H1 (cell line): Measurements from ENCODE around the gene CD247. TPM values are rescaled to one million over a fixed set of nuclear protein-coding genes. Genes with fewer than 3 reads are reported as not detected.

ENCODE experiments used
- CTCF ChIA-PET: fragments of 300-600 bp; sonication (Branson Sonifier 250); formaldehyde crosslinking; loops from one replicate; lab custom pipeline; 2021; ENCODE audit not compliant: partially characterized antibody; lab: Charles Lee
- POLR2A ChIA-PET: fragments of 300-600 bp; sonication (Branson Sonifier 250); formaldehyde crosslinking; loops from one replicate; lab custom pipeline; 2021; ENCODE audit warnings: inconsistent platforms; ENCODE audit not compliant: partially characterized antibody; lab: Charles Lee
- DNase-seq, 2 experiments: peaks; one replicate each; pipeline versions ENCODE4 v3.0.0 to v3.0.0-alpha.2; 2010 to 2022; ENCODE audit warnings: low spot score in 2 of 2, low read depth in 1 of 2, mixed read lengths in 1 of 2
- FAIRE-seq: peaks from 2 replicates; lab custom pipeline; 2011; peaks lifted over from hg19 to GRCh38; lab: Jason Lieb, UNC
- H2AFZ ChIP-seq: 2 replicates; pipeline ENCODE4 v1.8.1; 2012; ENCODE audit warnings: low read length, inconsistent platforms
- H2AK5ac ChIP-seq: 2 replicates; pipeline ENCODE4 v1.6.1; 2013; ENCODE audit warnings: low read depth, low read length
- H2BK120ac ChIP-seq: replicated peaks from 2 replicates; pipeline ENCODE3; 2013; ENCODE audit warnings: low read depth, low read length, inconsistent platforms
- H2BK12ac ChIP-seq: 2 replicates; pipeline ENCODE4 v1.6.1; 2013; ENCODE audit warnings: low read depth, low read length
- H2BK15ac ChIP-seq: 2 replicates; pipeline ENCODE4 v1.6.1; 2013; ENCODE audit warnings: low read length
- H2BK20ac ChIP-seq: 2 replicates; pipeline ENCODE4 v1.6.1; 2013; ENCODE audit warnings: low read length
- H2BK5ac ChIP-seq: 2 replicates; pipeline ENCODE4 v1.6.1; 2013; ENCODE audit warnings: low read depth, low read length
- H3K14ac ChIP-seq: 2 replicates; pipeline ENCODE4 v1.6.1; 2013; ENCODE audit warnings: inconsistent platforms; ENCODE audit not compliant: insufficient read length
- H3K18ac ChIP-seq: 2 replicates; pipeline ENCODE4 v1.6.1; 2013; ENCODE audit warnings: low read length; ENCODE audit errors: extremely low read depth
- H3K23ac ChIP-seq: 2 replicates; pipeline ENCODE4 v1.6.1; 2013; ENCODE audit warnings: inconsistent platforms; ENCODE audit not compliant: insufficient read length
- H3K23me2 ChIP-seq: 2 replicates; pipeline ENCODE4 v1.6.1; 2013; ENCODE audit warnings: low read depth, low read length
- H3K27ac ChIP-seq: 2 replicates; pipeline ENCODE4 v1.6.1; 2011; ENCODE audit warnings: low read depth, low read length, inconsistent platforms
- H3K27me3 ChIP-seq, 4 experiments: replicated peaks in 1 of 4; 1 replicate in 1 of 4; 2 replicates in 3 of 4; pipeline versions ENCODE4 v1.6.1 to v1.8.1; 2011 to 2013; ENCODE audit warnings: low read length in 3 of 4, mild to moderate bottlenecking in 3 of 4, inconsistent platforms in 2 of 4, mixed read lengths in 2 of 4, moderate library complexity in 1 of 4; ENCODE audit not compliant: control insufficient read depth in 3 of 4, insufficient read depth in 3 of 4; ENCODE audit errors: extremely low read depth in 1 of 4
- H3K36me3 ChIP-seq, 4 experiments: 2 replicates each; pipeline versions ENCODE4 v1.6.1 to v1.8.1; 2011 to 2013; ENCODE audit warnings: mild to moderate bottlenecking in 4 of 4, low read length in 3 of 4, moderate library complexity in 2 of 4, control low read depth in 1 of 4, inconsistent platforms in 1 of 4; ENCODE audit not compliant: insufficient read depth in 4 of 4, control insufficient read depth in 2 of 4
- H3K4ac ChIP-seq: replicated peaks from 2 replicates; pipeline ENCODE3; 2013; ENCODE audit warnings: low read length, low read depth, mixed read lengths, inconsistent platforms; ENCODE audit not compliant: insufficient read length
- H3K4me1 ChIP-seq, 4 experiments: replicated peaks in 1 of 4; 1 replicate in 1 of 4; 2 replicates in 3 of 4; pipeline versions ENCODE4 v1.6.1 to v1.8.1; 2011 to 2013; ENCODE audit warnings: low read length in 3 of 4, inconsistent platforms in 2 of 4, mixed read lengths in 1 of 4; ENCODE audit not compliant: insufficient read depth in 4 of 4, control insufficient read depth in 3 of 4
- H3K4me2 ChIP-seq, 2 experiments: 2 replicates each; pipeline versions ENCODE4 v1.6.1 to v1.8.1; 2011 to 2013; ENCODE audit warnings: low read depth in 2 of 2, low read length in 2 of 2, control low read depth in 1 of 2, inconsistent platforms in 1 of 2, mild to moderate bottlenecking in 1 of 2; ENCODE audit not compliant: insufficient read depth in 1 of 2
- H3K4me3 ChIP-seq, 4 experiments: fragments of 200-600, 300-600 bp in 1 of 4; sonication (generic), shearing (Covaris generic), sonication (Bioruptor Twin) in 1 of 4; 2 replicates each; pipeline versions ENCODE4 v1.5.1 to v1.8.1; 2011 to 2016; ENCODE audit warnings: low read length in 4 of 4, low read depth in 3 of 4, control low read depth in 2 of 4, inconsistent platforms in 2 of 4, mild to moderate bottlenecking in 2 of 4, mixed read lengths in 1 of 4, moderate library complexity in 1 of 4; ENCODE audit not compliant: insufficient read depth in 2 of 4; ENCODE audit errors: extremely low read depth in 1 of 4
- H3K56ac ChIP-seq: replicated peaks from 2 replicates; pipeline ENCODE3; 2013; ENCODE audit warnings: low read depth, mild to moderate bottlenecking, mixed read lengths, low read length, inconsistent platforms; ENCODE audit not compliant: insufficient read length
- H3K79me1 ChIP-seq: 2 replicates; pipeline ENCODE4 v1.6.1; 2013; ENCODE audit warnings: low read depth, low read length, control low read depth
- H3K79me2 ChIP-seq, 2 experiments: 2 replicates each; pipeline versions ENCODE4 v1.6.1 to v1.8.1; 2012 to 2013; ENCODE audit warnings: low read length in 2 of 2, mild to moderate bottlenecking in 2 of 2, inconsistent platforms in 1 of 2; ENCODE audit not compliant: insufficient read depth in 2 of 2, control insufficient read depth in 1 of 2
- H3K9ac ChIP-seq, 4 experiments: replicated peaks in 1 of 4; 1 replicate in 1 of 4; 2 replicates in 3 of 4; pipeline versions ENCODE4 v1.6.1 to v1.8.1; 2011 to 2013; ENCODE audit warnings: low read depth in 3 of 4, low read length in 3 of 4, control low read depth in 2 of 4, mild to moderate bottlenecking in 2 of 4, moderate library complexity in 2 of 4, inconsistent platforms in 1 of 4; ENCODE audit errors: extremely low read depth in 1 of 4
- H3K9me3 ChIP-seq, 2 experiments: 2 replicates each; pipeline versions ENCODE4 v1.6.1 to v1.8.1; 2012 to 2013; ENCODE audit warnings: mild to moderate bottlenecking in 2 of 2, moderate library complexity in 2 of 2, control low read depth in 1 of 2, inconsistent platforms in 1 of 2, low read depth in 1 of 2, low read length in 1 of 2, mixed read lengths in 1 of 2; ENCODE audit not compliant: insufficient read depth in 2 of 2
- H4K20me1 ChIP-seq, 2 experiments: replicated peaks in 1 of 2; 2 replicates each; pipeline versions ENCODE3 to v1.8.1; 2011 to 2013; ENCODE audit warnings: inconsistent platforms in 2 of 2, low read length in 2 of 2, mild to moderate bottlenecking in 1 of 2; ENCODE audit not compliant: insufficient read depth in 2 of 2, control insufficient read depth in 1 of 2
- H4K5ac ChIP-seq: 2 replicates; pipeline ENCODE4 v1.6.1; 2013; ENCODE audit warnings: low read length, low read depth, mixed read lengths, inconsistent platforms; ENCODE audit not compliant: insufficient read length
- H4K8ac ChIP-seq: 2 replicates; pipeline ENCODE4 v1.8.0; 2013; ENCODE audit warnings: mild to moderate bottlenecking, moderate library complexity, low read length, inconsistent platforms; ENCODE audit not compliant: insufficient read depth; ENCODE audit errors: extremely low read depth
- H4K91ac ChIP-seq: replicated peaks from 2 replicates; pipeline ENCODE3; 2013; ENCODE audit warnings: low read length, mixed read lengths, inconsistent platforms; ENCODE audit not compliant: insufficient read length
- ASH2L ChIP-seq: fragments of 200-600, 300-600 bp; sonication (generic); IDR thresholded peaks from one replicate; pipeline ENCODE4 v1.7.1; 2017; ENCODE audit warnings: low read length
- CBX8 ChIP-seq: fragments of 300-800, 300-1000 bp; sonication (generic); IDR thresholded peaks from 2 replicates; pipeline ENCODE4 v1.7.1; 2016; ENCODE audit warnings: low read depth, low read length, borderline replicate concordance
- CHD1 ChIP-seq: IDR thresholded peaks from 2 replicates; pipeline ENCODE4 v1.6.1; 2012; ENCODE audit warnings: low read depth, low read length, improper control_type of control experiment
- CTBP2 ChIP-seq: IDR thresholded peaks from 2 replicates; pipeline ENCODE4 v1.7.0; 2011; ENCODE audit warnings: borderline replicate concordance, mild to moderate bottlenecking, moderate library complexity, mixed read lengths, low read length; ENCODE audit not compliant: insufficient read depth, insufficient read length
- EZH2 ChIP-seq: fragments of 200-600 bp; sonication (generic); IDR thresholded peaks from 2 replicates; pipeline ENCODE4 v1.7.1; 2012; ENCODE audit warnings: low read depth, mild to moderate bottlenecking, moderate library complexity, low read length, inconsistent platforms; ENCODE audit not compliant: severe bottlenecking
- FOSL1 ChIP-seq: IDR thresholded peaks from 2 replicates; pipeline ENCODE4 v1.6.1; 2011; ENCODE audit warnings: mild to moderate bottlenecking, low read depth, low read length, moderate library complexity; ENCODE audit not compliant: insufficient read depth
- KDM4A ChIP-seq: IDR thresholded peaks from one replicate; pipeline ENCODE4 v1.7.1; 2012; ENCODE audit warnings: low read depth, mild to moderate bottlenecking, moderate library complexity, low read length, inconsistent platforms; ENCODE audit not compliant: severe bottlenecking
- POLR2AphosphoS5 ChIP-seq: IDR thresholded peaks from 2 replicates; pipeline ENCODE4 v1.6.1; 2011; ENCODE audit warnings: low read depth, low read length
- RAD21 ChIP-seq, 2 experiments: IDR thresholded peaks in 1 of 2; conservative IDR thresholded peaks in 1 of 2; 2 replicates each; pipeline ENCODE4 v1.6.1; 2011; ENCODE audit warnings: low read depth in 2 of 2, low read length in 2 of 2, improper control_type of control experiment in 1 of 2, inconsistent platforms in 1 of 2, mild to moderate bottlenecking in 1 of 2, moderate library complexity in 1 of 2
- RBBP5 ChIP-seq: IDR thresholded peaks from 2 replicates; pipeline ENCODE4 v1.7.1; 2012; ENCODE audit warnings: low read depth, mild to moderate bottlenecking, inconsistent platforms, low read length, moderate library complexity, borderline replicate concordance
- SRF ChIP-seq: IDR thresholded peaks from 2 replicates; pipeline ENCODE4 v1.6.1; 2011; ENCODE audit warnings: mild to moderate bottlenecking, low read depth, low read length, moderate library complexity
- YY1 ChIP-seq: IDR thresholded peaks from 2 replicates; pipeline ENCODE4 v1.6.1; 2011; ENCODE audit warnings: low read depth, mild to moderate bottlenecking, low read length
- WGBS, 2 experiments: shearing (Covaris generic) in 1 of 2; methylation state at CpG; one replicate each; pipeline versions ENCODE4 v1.1.6 to v1.1.7; 2013 to 2015; ENCODE audit warnings: low lambda C conversion rate in 2 of 2, mixed read lengths in 2 of 2, inconsistent platforms in 1 of 2, low coverage in 1 of 2, missing lambda C conversion rate in 1 of 2; ENCODE audit not compliant: insufficient replicate concordance in 2 of 2, insufficient coverage in 1 of 2, insufficient read length in 1 of 2; ENCODE audit errors: extremely low coverage in 1 of 2, missing lambda C conversion rate in 1 of 2; 5-methylcytosine and 5-hydroxymethylcytosine counted together
- polyA plus RNA-seq, 7 experiments: library from polyadenylated mRNA; depleted of rRNA in 3 of 7; stranded (reverse) in 5 of 7; unstranded in 2 of 7; fragments of >200 nt in 5 of 7; fragments of 200-250 nt in 2 of 7; gene quantifications; 1 replicate in 5 of 7; 2 replicates in 1 of 7; 4 replicates in 1 of 7; pipeline versions ENCODE4 v1.2.1 to v1.2.3, GENCODE V29; 2011 to 2013; ENCODE audit warnings: missing spikeins in 2 of 7, mixed read lengths in 2 of 7
- total RNA-seq: library from RNA; stranded (reverse); fragmentation: NEBNext Ultra II Directional; extraction: Animal tissue kit (Norgen Biotek cat#: 25700); gene quantifications from 2 replicates; pipeline ENCODE4 v1.2.1, GENCODE V29; 2021
- TF ChIP-seq, protein P1 (sequence below): IDR thresholded peaks from 2 replicates; pipeline ENCODE4 v1.6.1; 2012; ENCODE audit warnings: inconsistent platforms

The CD247 gene
- total and polyA plus RNA-seq, 2 of the 8 experiments (the other 6 are each of a cell fraction or from before 2014, with no cell fraction given) = 2.0 to 2.2 TPM

DNA sequence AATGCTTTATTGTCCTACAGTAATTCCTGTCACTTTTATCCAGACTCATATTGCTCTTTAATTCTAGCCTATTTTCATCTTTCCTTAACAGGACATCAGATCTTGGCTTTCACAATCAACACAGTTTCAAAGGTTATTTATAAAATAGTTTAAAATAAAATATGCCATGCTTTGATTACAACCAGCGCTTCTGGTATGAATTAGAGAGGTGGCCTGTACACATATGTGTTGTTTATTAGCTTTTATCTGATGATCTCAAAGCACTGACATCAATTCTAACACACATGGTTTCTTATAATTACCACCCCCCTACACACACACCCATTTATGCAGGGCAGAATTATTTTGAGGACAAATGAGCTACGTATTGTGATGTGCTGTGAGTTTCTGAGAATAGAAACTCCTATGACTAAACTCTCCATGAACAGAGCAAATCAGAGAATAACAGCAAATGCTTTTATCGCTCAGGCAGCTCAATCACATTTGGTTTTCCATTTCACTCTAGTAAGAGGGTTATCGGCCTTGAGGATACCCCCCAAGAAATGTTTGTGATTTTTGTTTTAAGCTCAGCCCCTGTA, 18.0 kb downstream of the CD247 start:
- Histone ChIP-seq H3K27ac (no peak overlapping the region), H2BK20ac (no peak overlapping the region), H3K18ac (no peak overlapping the region), H4K8ac (no peak overlapping the region), H3K79me1 (no peaks in the 10 kb centered on the region), H4K20me1 (no peaks in the 10 kb centered on the region), H3K56ac (no peak overlapping the region), H3K36me3 (no peaks in the 10 kb centered on the region), H2AK5ac (no peak overlapping the region), H3K4me2 (no peak overlapping the region), H3K9me3 (no peaks in the 10 kb centered on the region), H2BK12ac (no peak overlapping the region), H2AFZ (no peak overlapping the region), H4K5ac (no peak overlapping the region), H4K91ac (no peak overlapping the region), H3K27me3 (peaks cover 0 to 2% (median 0%) of the 10 kb centered on the region in 4 experiments; a peak in 1 of 7 replicates), H3K4me3 (no peak overlapping the region), H3K9ac (no peak overlapping the region), H3K4me1 (peaks cover 4 to 12% (median 9%) of the 10 kb centered on the region in 4 experiments; a peak in 5 of 7 replicates), H3K4ac (no peak overlapping the region), H3K79me2 (no peaks in the 10 kb centered on the region), H3K14ac (no peak overlapping the region), H2BK120ac (no peak overlapping the region), H3K23ac (no peak overlapping the region), H2BK5ac (no peak overlapping the region), H2BK15ac (no peak overlapping the region), H3K23me2 (no peaks in the 10 kb centered on the region)
- ChIA-PET POLR2A (interaction anchor here (1.9 kb wide), 1 partner anchor 11 kb away, joined by 5 read pairs; no protein-coding TSS in a partner anchor), CTCF (interaction anchor here (0.5 to 1.6 kb wide), 6 partner anchors 30 to 223 kb away, joined by 3 to 5 read pairs (median 4); no protein-coding TSS in a partner anchor)
- WGBS, 2 experiments = 88% methylated on average over 4 of the region's 4 CpGs; no CpG with 5 or more reads in 1 of the 2 experiments
- FAIRE-seq (no peak), DNase-seq (no peak)
- TF ChIP-seq RAD21 (IDR thresholded peaks at IDR 0.05 in 1 of 2, conservative IDR thresholded peaks at IDR 0.05 in 1 of 2; ENCODE audit: low read depth in 2 of 2, low read length in 2 of 2) (no peak), ASH2L (no peak), EZH2 (no peak), FOSL1 (no peak), YY1 (no peak), KDM4A (no peak), POLR2AphosphoS5 (no peak), CHD1 (no peak), RBBP5 (no peak), SRF (no peak), CBX8 (no peak), CTBP2 (no peak)
- TF ChIP-seq, protein P1, sequence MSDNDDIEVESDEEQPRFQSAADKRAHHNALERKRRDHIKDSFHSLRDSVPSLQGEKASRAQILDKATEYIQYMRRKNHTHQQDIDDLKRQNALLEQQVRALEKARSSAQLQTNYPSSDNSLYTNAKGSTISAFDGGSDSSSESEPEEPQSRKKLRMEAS = no peak
